H1 (cell line): Measurements from ENCODE around the gene NAA25. TPM values are rescaled to one million over a fixed set of nuclear protein-coding genes. Genes with fewer than 3 reads are reported as not detected.

Experiments used
- CTCF ChIA-PET: fragments of 300-600 bp; sonication (Branson Sonifier 250); formaldehyde crosslinking; loops from one replicate; lab custom pipeline; 2021; ENCODE audit not compliant: partially characterized antibody; lab: Charles Lee
- POLR2A ChIA-PET: fragments of 300-600 bp; sonication (Branson Sonifier 250); formaldehyde crosslinking; loops from one replicate; lab custom pipeline; 2021; ENCODE audit warnings: inconsistent platforms; ENCODE audit not compliant: partially characterized antibody; lab: Charles Lee
- DNase-seq, 2 experiments: peaks; one replicate each; pipeline versions ENCODE4 v3.0.0 to v3.0.0-alpha.2; 2010 to 2022; ENCODE audit warnings: low spot score in 2 of 2, low read depth in 1 of 2, mixed read lengths in 1 of 2
- FAIRE-seq: peaks from 2 replicates; lab custom pipeline; 2011; peaks lifted over from hg19 to GRCh38; lab: Jason Lieb, UNC
- H2AFZ ChIP-seq: 2 replicates; pipeline ENCODE4 v1.8.1; 2012; ENCODE audit warnings: low read length, inconsistent platforms
- H2AK5ac ChIP-seq: 2 replicates; pipeline ENCODE4 v1.6.1; 2013; ENCODE audit warnings: low read depth, low read length
- H2BK120ac ChIP-seq: replicated peaks from 2 replicates; pipeline ENCODE3; 2013; ENCODE audit warnings: low read depth, low read length, inconsistent platforms
- H2BK12ac ChIP-seq: 2 replicates; pipeline ENCODE4 v1.6.1; 2013; ENCODE audit warnings: low read depth, low read length
- H2BK15ac ChIP-seq: 2 replicates; pipeline ENCODE4 v1.6.1; 2013; ENCODE audit warnings: low read length
- H2BK20ac ChIP-seq: 2 replicates; pipeline ENCODE4 v1.6.1; 2013; ENCODE audit warnings: low read length
- H2BK5ac ChIP-seq: 2 replicates; pipeline ENCODE4 v1.6.1; 2013; ENCODE audit warnings: low read depth, low read length
- H3K14ac ChIP-seq: 2 replicates; pipeline ENCODE4 v1.6.1; 2013; ENCODE audit warnings: inconsistent platforms; ENCODE audit not compliant: insufficient read length
- H3K18ac ChIP-seq: 2 replicates; pipeline ENCODE4 v1.6.1; 2013; ENCODE audit warnings: low read length; ENCODE audit errors: extremely low read depth
- H3K23ac ChIP-seq: 2 replicates; pipeline ENCODE4 v1.6.1; 2013; ENCODE audit warnings: inconsistent platforms; ENCODE audit not compliant: insufficient read length
- H3K23me2 ChIP-seq: 2 replicates; pipeline ENCODE4 v1.6.1; 2013; ENCODE audit warnings: low read depth, low read length
- H3K27ac ChIP-seq: 2 replicates; pipeline ENCODE4 v1.6.1; 2011; ENCODE audit warnings: low read depth, low read length, inconsistent platforms
- H3K27me3 ChIP-seq, 4 experiments: replicated peaks in 1 of 4; 1 replicate in 1 of 4; 2 replicates in 3 of 4; pipeline versions ENCODE4 v1.6.1 to v1.8.1; 2011 to 2013; ENCODE audit warnings: low read length in 3 of 4, mild to moderate bottlenecking in 3 of 4, inconsistent platforms in 2 of 4, mixed read lengths in 2 of 4, moderate library complexity in 1 of 4; ENCODE audit not compliant: control insufficient read depth in 3 of 4, insufficient read depth in 3 of 4; ENCODE audit errors: extremely low read depth in 1 of 4
- H3K36me3 ChIP-seq, 4 experiments: 2 replicates each; pipeline versions ENCODE4 v1.6.1 to v1.8.1; 2011 to 2013; ENCODE audit warnings: mild to moderate bottlenecking in 4 of 4, low read length in 3 of 4, moderate library complexity in 2 of 4, control low read depth in 1 of 4, inconsistent platforms in 1 of 4; ENCODE audit not compliant: insufficient read depth in 4 of 4, control insufficient read depth in 2 of 4
- H3K4ac ChIP-seq: replicated peaks from 2 replicates; pipeline ENCODE3; 2013; ENCODE audit warnings: low read length, low read depth, mixed read lengths, inconsistent platforms; ENCODE audit not compliant: insufficient read length
- H3K4me1 ChIP-seq, 4 experiments: replicated peaks in 1 of 4; 1 replicate in 1 of 4; 2 replicates in 3 of 4; pipeline versions ENCODE4 v1.6.1 to v1.8.1; 2011 to 2013; ENCODE audit warnings: low read length in 3 of 4, inconsistent platforms in 2 of 4, mixed read lengths in 1 of 4; ENCODE audit not compliant: insufficient read depth in 4 of 4, control insufficient read depth in 3 of 4
- H3K4me2 ChIP-seq, 2 experiments: 2 replicates each; pipeline versions ENCODE4 v1.6.1 to v1.8.1; 2011 to 2013; ENCODE audit warnings: low read depth in 2 of 2, low read length in 2 of 2, control low read depth in 1 of 2, inconsistent platforms in 1 of 2, mild to moderate bottlenecking in 1 of 2; ENCODE audit not compliant: insufficient read depth in 1 of 2
- H3K4me3 ChIP-seq, 4 experiments: fragments of 200-600, 300-600 bp in 1 of 4; sonication (generic), shearing (Covaris generic), sonication (Bioruptor Twin) in 1 of 4; 2 replicates each; pipeline versions ENCODE4 v1.5.1 to v1.8.1; 2011 to 2016; ENCODE audit warnings: low read length in 4 of 4, low read depth in 3 of 4, control low read depth in 2 of 4, inconsistent platforms in 2 of 4, mild to moderate bottlenecking in 2 of 4, mixed read lengths in 1 of 4, moderate library complexity in 1 of 4; ENCODE audit not compliant: insufficient read depth in 2 of 4; ENCODE audit errors: extremely low read depth in 1 of 4
- H3K56ac ChIP-seq: replicated peaks from 2 replicates; pipeline ENCODE3; 2013; ENCODE audit warnings: low read depth, mild to moderate bottlenecking, mixed read lengths, low read length, inconsistent platforms; ENCODE audit not compliant: insufficient read length
- H3K79me1 ChIP-seq: 2 replicates; pipeline ENCODE4 v1.6.1; 2013; ENCODE audit warnings: low read depth, low read length, control low read depth
- H3K79me2 ChIP-seq, 2 experiments: 2 replicates each; pipeline versions ENCODE4 v1.6.1 to v1.8.1; 2012 to 2013; ENCODE audit warnings: low read length in 2 of 2, mild to moderate bottlenecking in 2 of 2, inconsistent platforms in 1 of 2; ENCODE audit not compliant: insufficient read depth in 2 of 2, control insufficient read depth in 1 of 2
- H3K9ac ChIP-seq, 4 experiments: replicated peaks in 1 of 4; 1 replicate in 1 of 4; 2 replicates in 3 of 4; pipeline versions ENCODE4 v1.6.1 to v1.8.1; 2011 to 2013; ENCODE audit warnings: low read depth in 3 of 4, low read length in 3 of 4, control low read depth in 2 of 4, mild to moderate bottlenecking in 2 of 4, moderate library complexity in 2 of 4, inconsistent platforms in 1 of 4; ENCODE audit errors: extremely low read depth in 1 of 4
- H3K9me3 ChIP-seq, 2 experiments: 2 replicates each; pipeline versions ENCODE4 v1.6.1 to v1.8.1; 2012 to 2013; ENCODE audit warnings: mild to moderate bottlenecking in 2 of 2, moderate library complexity in 2 of 2, control low read depth in 1 of 2, inconsistent platforms in 1 of 2, low read depth in 1 of 2, low read length in 1 of 2, mixed read lengths in 1 of 2; ENCODE audit not compliant: insufficient read depth in 2 of 2
- H4K20me1 ChIP-seq, 2 experiments: replicated peaks in 1 of 2; 2 replicates each; pipeline versions ENCODE3 to v1.8.1; 2011 to 2013; ENCODE audit warnings: inconsistent platforms in 2 of 2, low read length in 2 of 2, mild to moderate bottlenecking in 1 of 2; ENCODE audit not compliant: insufficient read depth in 2 of 2, control insufficient read depth in 1 of 2
- H4K5ac ChIP-seq: 2 replicates; pipeline ENCODE4 v1.6.1; 2013; ENCODE audit warnings: low read length, low read depth, mixed read lengths, inconsistent platforms; ENCODE audit not compliant: insufficient read length
- H4K8ac ChIP-seq: 2 replicates; pipeline ENCODE4 v1.8.0; 2013; ENCODE audit warnings: mild to moderate bottlenecking, moderate library complexity, low read length, inconsistent platforms; ENCODE audit not compliant: insufficient read depth; ENCODE audit errors: extremely low read depth
- H4K91ac ChIP-seq: replicated peaks from 2 replicates; pipeline ENCODE3; 2013; ENCODE audit warnings: low read length, mixed read lengths, inconsistent platforms; ENCODE audit not compliant: insufficient read length
- CREB1 ChIP-seq: IDR thresholded peaks from 2 replicates; pipeline ENCODE4 v1.6.1; 2012; ENCODE audit warnings: inconsistent platforms
- CTBP2 ChIP-seq: IDR thresholded peaks from 2 replicates; pipeline ENCODE4 v1.7.0; 2011; ENCODE audit warnings: borderline replicate concordance, mild to moderate bottlenecking, moderate library complexity, mixed read lengths, low read length; ENCODE audit not compliant: insufficient read depth, insufficient read length
- JUND ChIP-seq: IDR thresholded peaks from 2 replicates; pipeline ENCODE4 v1.6.1; 2011; ENCODE audit warnings: mild to moderate bottlenecking, improper control_type of control experiment, low read length
- KDM1A ChIP-seq: fragments of 200-600, 300-600 bp; sonication (generic); IDR thresholded peaks from 2 replicates; pipeline ENCODE4 v1.7.1; 2016; ENCODE audit warnings: mild to moderate bottlenecking, low read length, borderline replicate concordance
- MAFK ChIP-seq: IDR thresholded peaks from 2 replicates; pipeline ENCODE4 v1.6.1; 2012; ENCODE audit warnings: low read depth, mild to moderate bottlenecking, improper control_type of control experiment, low read length
- POU5F1 ChIP-seq: IDR thresholded peaks from 2 replicates; pipeline ENCODE4 v1.6.1; 2011; ENCODE audit warnings: low read depth, mild to moderate bottlenecking, low read length, moderate library complexity
- RAD21 ChIP-seq, 2 experiments: IDR thresholded peaks in 1 of 2; conservative IDR thresholded peaks in 1 of 2; 2 replicates each; pipeline ENCODE4 v1.6.1; 2011; ENCODE audit warnings: low read depth in 2 of 2, low read length in 2 of 2, improper control_type of control experiment in 1 of 2, inconsistent platforms in 1 of 2, mild to moderate bottlenecking in 1 of 2, moderate library complexity in 1 of 2
- SP2 ChIP-seq: IDR thresholded peaks from 2 replicates; pipeline ENCODE4 v1.6.1; 2012; ENCODE audit warnings: mild to moderate bottlenecking, low read length, inconsistent platforms
- WGBS, 2 experiments: shearing (Covaris generic) in 1 of 2; methylation state at CpG; one replicate each; pipeline versions ENCODE4 v1.1.6 to v1.1.7; 2013 to 2015; ENCODE audit warnings: low lambda C conversion rate in 2 of 2, mixed read lengths in 2 of 2, inconsistent platforms in 1 of 2, low coverage in 1 of 2, missing lambda C conversion rate in 1 of 2; ENCODE audit not compliant: insufficient replicate concordance in 2 of 2, insufficient coverage in 1 of 2, insufficient read length in 1 of 2; ENCODE audit errors: extremely low coverage in 1 of 2, missing lambda C conversion rate in 1 of 2; 5-methylcytosine and 5-hydroxymethylcytosine counted together
- polyA plus RNA-seq, 7 experiments: library from polyadenylated mRNA; depleted of rRNA in 3 of 7; stranded (reverse) in 5 of 7; unstranded in 2 of 7; fragments of >200 nt in 5 of 7; fragments of 200-250 nt in 2 of 7; gene quantifications; 1 replicate in 5 of 7; 2 replicates in 1 of 7; 4 replicates in 1 of 7; pipeline versions ENCODE4 v1.2.1 to v1.2.3, GENCODE V29; 2011 to 2013; ENCODE audit warnings: missing spikeins in 2 of 7, mixed read lengths in 2 of 7
- total RNA-seq: library from RNA; stranded (reverse); fragmentation: NEBNext Ultra II Directional; extraction: Animal tissue kit (Norgen Biotek cat#: 25700); gene quantifications from 2 replicates; pipeline ENCODE4 v1.2.1, GENCODE V29; 2021
- TF ChIP-seq, protein P1 (sequence below), 3 experiments: IDR thresholded peaks; 1 replicate in 2 of 3; 2 replicates in 1 of 3; pipeline versions ENCODE4 v1.5.1 to v1.6.1; 2011; ENCODE audit warnings: low read length in 3 of 3, mild to moderate bottlenecking in 3 of 3, inconsistent platforms in 2 of 3, low read depth in 1 of 3, moderate library complexity in 1 of 3; ENCODE audit not compliant: insufficient read depth in 1 of 3; ENCODE audit errors: control extremely low read depth in 1 of 3

The NAA25 gene
- total and polyA plus RNA-seq, 2 of the 8 experiments (the other 6 are each of a cell fraction or from before 2014, with no cell fraction given) = 10.8 to 60.3 TPM

DNA sequence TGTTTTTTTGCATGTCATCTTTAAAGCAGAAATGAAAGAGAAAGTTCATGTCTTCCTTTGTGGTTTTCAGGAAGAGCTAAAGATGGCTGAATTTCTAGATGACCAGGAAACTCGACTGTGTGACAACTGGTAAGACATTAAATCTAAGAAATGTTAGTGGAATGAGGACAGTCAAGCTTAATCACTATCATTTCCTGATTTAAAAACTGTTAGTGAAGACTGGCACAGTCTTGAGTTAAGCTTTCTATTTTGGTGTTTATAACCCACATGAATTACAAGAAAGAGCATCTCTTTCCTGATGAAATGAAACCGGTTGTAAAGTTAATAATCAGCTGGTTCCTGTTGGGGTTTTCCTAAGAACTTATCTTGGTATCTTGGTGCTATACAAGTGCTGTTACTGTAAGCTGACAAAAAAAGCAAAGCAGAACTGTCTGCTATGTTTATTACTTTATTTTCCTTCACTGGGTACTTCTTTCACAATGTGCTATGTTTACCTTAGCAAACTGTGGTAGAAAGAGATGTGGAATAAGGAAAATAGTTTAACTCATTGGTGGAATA is 21.9 kb upstream of the NAA25 start:
- H3K9ac ChIP-seq = no peak overlapping the region
- TF ChIP-seq, protein P1, sequence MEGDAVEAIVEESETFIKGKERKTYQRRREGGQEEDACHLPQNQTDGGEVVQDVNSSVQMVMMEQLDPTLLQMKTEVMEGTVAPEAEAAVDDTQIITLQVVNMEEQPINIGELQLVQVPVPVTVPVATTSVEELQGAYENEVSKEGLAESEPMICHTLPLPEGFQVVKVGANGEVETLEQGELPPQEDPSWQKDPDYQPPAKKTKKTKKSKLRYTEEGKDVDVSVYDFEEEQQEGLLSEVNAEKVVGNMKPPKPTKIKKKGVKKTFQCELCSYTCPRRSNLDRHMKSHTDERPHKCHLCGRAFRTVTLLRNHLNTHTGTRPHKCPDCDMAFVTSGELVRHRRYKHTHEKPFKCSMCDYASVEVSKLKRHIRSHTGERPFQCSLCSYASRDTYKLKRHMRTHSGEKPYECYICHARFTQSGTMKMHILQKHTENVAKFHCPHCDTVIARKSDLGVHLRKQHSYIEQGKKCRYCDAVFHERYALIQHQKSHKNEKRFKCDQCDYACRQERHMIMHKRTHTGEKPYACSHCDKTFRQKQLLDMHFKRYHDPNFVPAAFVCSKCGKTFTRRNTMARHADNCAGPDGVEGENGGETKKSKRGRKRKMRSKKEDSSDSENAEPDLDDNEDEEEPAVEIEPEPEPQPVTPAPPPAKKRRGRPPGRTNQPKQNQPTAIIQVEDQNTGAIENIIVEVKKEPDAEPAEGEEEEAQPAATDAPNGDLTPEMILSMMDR (IDR thresholded peaks at IDR 0.05; ENCODE audit: control extremely low read depth in 1 of 3, insufficient read depth in 1 of 3, low read depth in 1 of 3, low read length in 3 of 3) = no peak
- TF ChIP-seq KDM1A (no peak), CREB1 (no peak), CTBP2 (no peak), JUND (no peak), SP2 (no peak), RAD21 (IDR thresholded peaks at IDR 0.05 in 1 of 2, conservative IDR thresholded peaks at IDR 0.05 in 1 of 2; ENCODE audit: low read depth in 2 of 2, low read length in 2 of 2) (no peak), POU5F1 (no peak), MAFK (no peak)
- POLR2A ChIA-PET = interaction anchor here (1.2 to 1.6 kb wide), 2 partner anchors 22 to 24 kb away, joined by 3 to 5 read pairs; no protein-coding TSS in a partner anchor

More for the DNA sequence above, 21.9 kb upstream of the NAA25 start:
- no peaks in the 10 kb centered on the region for H3K79me1 ChIP-seq
- H2AK5ac ChIP-seq = no peak overlapping the region
- H3K14ac ChIP-seq = no peak overlapping the region
- H3K23ac ChIP-seq = no peak overlapping the region
- peaks cover 0 to 3% (median 0%) of the 10 kb centered on the region in 4 experiments; a peak in 3 of 7 replicates for H3K4me1 ChIP-seq
- no peak overlapping the region for H2BK12ac ChIP-seq
- no peak overlapping the region for H3K4me3 ChIP-seq
- H3K23me2 ChIP-seq = peaks cover 4% of the 10 kb centered on the region; the same call in 1 of the 2 replicates
- no peak overlapping the region for H3K4ac ChIP-seq
- no peak overlapping the region for H4K8ac ChIP-seq
- H2BK15ac ChIP-seq = no peak overlapping the region
- no peak overlapping the region for H4K91ac ChIP-seq
- no peak for FAIRE-seq
- CTCF ChIA-PET = no interaction called here
- peaks cover 2 to 5% of the 10 kb centered on the region in 2 experiments; a peak in 1 of 4 replicates for H3K79me2 ChIP-seq
- WGBS, 2 experiments = 87% methylated on average over 2 of the region's 2 CpGs; no CpG with 5 or more reads in 1 of the 2 experiments
- H2BK120ac ChIP-seq = no peak overlapping the region
- H3K56ac ChIP-seq = no peak overlapping the region
- no peak overlapping the region for H4K5ac ChIP-seq
- no peaks in the 10 kb centered on the region for H3K9me3 ChIP-seq
- peaks cover 0 to 15% (median 9%) of the 10 kb centered on the region in 4 experiments; a peak in 5 of 8 replicates for H3K36me3 ChIP-seq
- H2AFZ ChIP-seq = no peak overlapping the region
- H3K4me2 ChIP-seq = no peak overlapping the region
- peaks cover 2 to 4% of the 10 kb centered on the region in 2 experiments for H4K20me1 ChIP-seq
- no peak overlapping the region for H3K18ac ChIP-seq
- H3K27ac ChIP-seq = no peak overlapping the region
- H2BK5ac ChIP-seq = no peak overlapping the region
- H3K27me3 ChIP-seq = no peaks in the 10 kb centered on the region
- DNase-seq = no peak
- no peak overlapping the region for H2BK20ac ChIP-seq
